H54 (cell line): Measurements from ENCODE around the gene FAM32A.

Source experiments
- DNase-seq: peaks from one replicate; pipeline ENCODE4 v3.0.0; 2011; ENCODE audit warnings: low spot score, mixed read lengths; ENCODE audit not compliant: insufficient read length
- FAIRE-seq: peaks from 3 replicates; lab custom pipeline; 2011; peaks lifted over from hg19 to GRCh38; lab: Jason Lieb, UNC
- POLR2A ChIP-seq: IDR thresholded peaks from 2 replicates; pipeline ENCODE4 v1.6.1; 2011; ENCODE audit warnings: low read depth, mild to moderate bottlenecking, low read length

Gene FAM32A

GRCh38 chr19:16202320-16203255 lies 17.4 kb downstream of the FAM32A start:
- DNase-seq: no peak
- TF ChIP-seq POLR2A: no peak
- no peak for FAIRE-seq

- TF ChIP-seq POLR2A: no peak
- DNase-seq (no peak), FAIRE-seq (no peak)
Measured at GRCh38 chr19:16203256-16204004, 18.2 kb downstream of the FAM32A start.

GRCh38 chr19:16204005-16204294 lies 18.7 kb downstream of the FAM32A start:
- TF ChIP-seq POLR2A: no peak
- DNase-seq (no peak), FAIRE-seq (no peak)

GRCh38 chr19:16205205-16206045 lies 20.2 kb downstream of the FAM32A start:
- no peak for DNase-seq
- TF ChIP-seq POLR2A: no peak
- no peak for FAIRE-seq

DNA sequence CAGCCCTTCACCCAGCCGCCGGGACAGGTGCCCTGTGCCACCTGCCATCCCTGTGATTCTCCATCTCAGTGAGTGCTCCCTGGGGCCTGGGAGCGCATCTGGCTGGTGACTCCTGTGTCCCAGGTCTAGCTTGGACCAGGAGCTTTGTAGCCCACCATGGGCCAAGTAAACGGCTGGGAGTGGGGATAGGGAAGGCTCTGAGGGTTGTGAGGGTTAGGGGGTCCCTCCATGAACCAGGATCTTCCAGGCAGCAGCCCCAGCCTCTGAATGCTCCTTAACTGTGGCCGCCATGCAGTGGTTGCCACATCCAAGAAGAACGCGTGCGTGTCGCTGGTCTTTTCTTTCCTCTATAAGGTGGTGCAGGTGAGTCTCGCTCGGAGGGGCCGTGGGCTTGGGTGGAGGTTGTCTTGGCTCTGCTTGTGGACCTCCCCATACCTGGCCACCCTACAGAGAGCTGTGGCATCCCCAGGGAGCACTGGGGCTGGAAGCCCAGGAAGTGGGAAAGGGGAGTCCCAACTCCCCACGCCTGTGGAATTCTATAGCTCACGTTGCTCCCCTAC lies 20.9 kb downstream of the FAM32A start:
- no peak for DNase-seq
- no peak for TF ChIP-seq POLR2A
- FAIRE-seq: no peak

GRCh38 chr19:16206637-16207036 lies 21.4 kb downstream of the FAM32A start:
- no peak for DNase-seq
- TF ChIP-seq POLR2A: no peak
- no peak for FAIRE-seq

DNA sequence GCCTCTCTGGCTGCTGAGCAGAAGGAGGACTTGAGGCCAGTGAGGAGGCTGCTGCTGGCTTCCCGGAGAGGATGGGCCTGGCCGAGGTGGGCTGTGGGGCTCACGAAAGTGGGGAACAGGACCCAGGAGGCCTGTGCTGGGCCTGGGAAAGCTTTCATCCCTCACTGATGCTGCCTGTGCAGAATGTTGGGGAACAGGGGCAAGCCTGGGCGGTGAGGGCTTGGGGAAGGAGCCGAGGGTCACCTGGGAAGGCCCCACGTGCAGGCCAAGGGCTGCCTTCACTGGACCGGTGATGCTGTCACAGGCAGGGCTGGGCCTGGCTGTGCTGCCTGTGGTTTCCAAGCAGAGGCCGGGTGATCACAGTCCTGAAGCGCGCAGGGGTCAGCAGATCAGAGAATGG lies 21.9 kb downstream of the FAM32A start:
- no peak for TF ChIP-seq POLR2A
- no peak for FAIRE-seq
- no peak for DNase-seq

DNA sequence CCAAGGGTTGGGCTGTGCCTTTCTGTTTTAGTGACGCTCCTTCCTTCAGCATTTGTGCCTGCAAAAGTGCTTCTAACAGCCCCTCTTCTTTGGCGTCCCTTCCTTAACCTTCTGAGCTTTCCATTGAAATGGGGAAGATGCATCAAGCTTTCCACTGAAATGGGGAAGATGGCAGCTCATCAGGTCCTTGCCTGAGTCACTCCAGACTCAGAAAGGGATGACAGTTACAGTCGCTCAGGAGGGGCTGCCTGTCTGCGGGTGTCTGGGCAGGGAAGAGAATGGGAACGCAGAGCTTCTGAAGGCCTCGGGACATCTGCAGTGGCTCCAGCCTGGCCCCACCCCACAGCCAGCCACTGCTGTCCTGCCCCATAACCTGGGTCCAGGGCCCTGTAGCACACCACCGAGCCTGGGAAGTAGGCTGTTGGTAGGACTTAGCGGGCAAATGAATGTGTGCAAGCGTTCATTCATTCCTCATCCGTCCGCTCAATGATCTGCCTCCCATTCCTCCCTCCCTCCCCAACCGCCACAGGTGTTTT lies 22.3 kb downstream of the FAM32A start:
- DNase-seq (no peak), FAIRE-seq (no peak)
- no peak for TF ChIP-seq POLR2A

- FAIRE-seq (no peak), DNase-seq (no peak)
- TF ChIP-seq POLR2A: no peak
Measured at GRCh38 chr19:16208064-16208759, 23.0 kb downstream of the FAM32A start.

DNA sequence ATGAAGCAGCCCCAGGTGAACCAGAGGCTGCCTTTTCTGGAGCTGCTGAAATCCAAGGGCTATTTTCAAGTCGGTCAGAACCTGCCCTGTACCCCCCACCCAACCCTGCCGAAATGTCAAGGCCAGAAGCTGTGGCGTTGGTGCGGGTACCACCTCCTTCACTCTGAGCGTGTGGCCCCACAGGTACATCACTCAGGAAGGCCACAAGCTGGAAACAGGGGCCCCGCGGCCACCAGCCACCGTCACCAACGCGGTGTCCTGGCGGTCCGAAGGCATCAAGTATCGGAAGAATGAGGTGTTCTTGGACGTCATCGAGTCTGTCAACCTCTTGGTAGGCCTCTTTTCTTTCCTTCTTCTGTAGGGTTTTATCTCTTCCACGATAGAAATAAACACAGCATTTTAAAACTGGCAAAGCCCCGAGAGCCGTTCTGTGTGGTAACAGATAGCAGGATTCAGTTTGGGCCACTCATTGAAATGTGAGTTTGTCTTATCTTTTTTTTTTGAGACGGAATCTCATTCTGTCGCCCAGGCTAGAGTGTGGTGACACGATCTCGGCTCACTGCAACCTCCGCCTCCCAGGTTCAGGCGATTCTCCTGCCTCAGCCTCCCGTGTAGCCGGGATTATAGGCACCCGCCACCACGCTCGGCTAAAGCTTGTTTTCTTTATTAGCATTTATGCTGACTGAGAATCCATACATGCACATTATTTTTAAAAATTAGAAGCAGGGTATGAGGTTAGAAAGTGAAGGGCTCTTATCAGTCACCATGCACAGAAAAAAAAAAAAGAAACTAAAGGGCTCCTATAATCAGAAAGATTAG lies 23.8 kb downstream of the FAM32A start:
- DNase-seq (no peak), FAIRE-seq (no peak)
- TF ChIP-seq POLR2A: no peak

DNA sequence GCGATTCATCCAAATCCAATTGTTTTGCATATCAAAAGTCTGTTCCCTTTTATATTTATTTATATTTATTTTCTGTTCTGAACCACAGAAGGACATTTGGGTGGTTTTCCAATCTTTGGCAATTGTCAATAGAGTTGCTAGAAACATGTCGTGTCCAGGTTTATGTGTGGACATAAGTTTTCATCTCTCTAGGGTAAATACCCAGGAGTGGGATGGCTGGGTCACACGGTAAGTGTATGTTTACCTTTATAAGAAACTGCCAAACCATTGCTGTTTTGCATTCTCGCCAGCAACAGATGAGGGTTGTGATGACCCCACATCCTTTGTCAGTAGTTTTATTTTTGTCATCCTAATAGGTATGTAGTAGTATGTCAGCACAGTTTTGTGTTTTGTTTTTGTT lies 25.0 kb downstream of the FAM32A start:
- no peak for FAIRE-seq

DNA sequence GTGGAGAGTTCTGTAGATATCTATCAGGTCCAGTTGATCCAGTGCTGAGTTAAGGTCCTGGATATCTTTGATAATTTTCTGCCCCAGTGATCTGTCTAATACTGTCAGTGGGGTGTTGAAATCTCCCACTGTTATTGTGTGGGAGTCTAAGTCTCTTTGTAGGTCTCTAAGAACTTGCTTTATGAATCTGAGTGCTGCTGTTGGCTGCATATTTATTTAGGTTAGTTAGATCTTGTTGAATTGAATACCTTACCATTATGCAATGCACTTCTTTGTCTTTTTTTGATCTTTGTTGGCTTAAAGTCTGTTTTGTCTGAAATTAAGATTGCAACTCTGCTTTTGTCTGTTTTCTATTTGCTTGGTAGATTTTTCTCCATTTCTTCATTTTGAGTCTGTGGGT lies 27.9 kb downstream of the FAM32A start:
- DNase-seq (no peak), FAIRE-seq (no peak)
- no peak for TF ChIP-seq POLR2A

More for the DNA sequence above, 25.0 kb downstream of the FAM32A start:
- no peak for DNase-seq
- no peak for TF ChIP-seq POLR2A
